Measurements from ENCODE around the gene SCLT1.
A peak's percentile ranks its signal among the peaks of the same experiment; 100 is the strongest.

SCLT1 gene

DNA sequence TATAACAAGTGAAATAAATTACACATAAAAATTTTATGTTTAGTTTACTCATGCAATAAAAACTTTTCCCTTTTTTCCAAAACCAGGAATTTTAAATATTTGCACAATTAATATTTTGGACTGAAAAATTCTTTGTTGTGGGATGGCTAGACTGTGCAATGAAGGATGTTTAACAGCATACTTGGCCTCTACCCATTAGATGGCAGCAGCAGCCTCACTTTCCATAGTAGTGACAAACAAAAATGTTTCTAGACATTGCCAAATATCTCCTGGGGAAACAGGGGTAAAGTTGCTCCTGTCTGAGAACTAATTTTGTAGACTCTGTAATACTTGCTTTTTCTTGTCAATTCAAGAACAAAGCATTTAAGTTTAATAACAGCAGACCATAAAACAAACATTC, 49.8 kb downstream of the SCLT1 start:
- no peak for DNase-seq (ENCODE audit: low read depth)
- TF ChIP-seq, protein P1, sequence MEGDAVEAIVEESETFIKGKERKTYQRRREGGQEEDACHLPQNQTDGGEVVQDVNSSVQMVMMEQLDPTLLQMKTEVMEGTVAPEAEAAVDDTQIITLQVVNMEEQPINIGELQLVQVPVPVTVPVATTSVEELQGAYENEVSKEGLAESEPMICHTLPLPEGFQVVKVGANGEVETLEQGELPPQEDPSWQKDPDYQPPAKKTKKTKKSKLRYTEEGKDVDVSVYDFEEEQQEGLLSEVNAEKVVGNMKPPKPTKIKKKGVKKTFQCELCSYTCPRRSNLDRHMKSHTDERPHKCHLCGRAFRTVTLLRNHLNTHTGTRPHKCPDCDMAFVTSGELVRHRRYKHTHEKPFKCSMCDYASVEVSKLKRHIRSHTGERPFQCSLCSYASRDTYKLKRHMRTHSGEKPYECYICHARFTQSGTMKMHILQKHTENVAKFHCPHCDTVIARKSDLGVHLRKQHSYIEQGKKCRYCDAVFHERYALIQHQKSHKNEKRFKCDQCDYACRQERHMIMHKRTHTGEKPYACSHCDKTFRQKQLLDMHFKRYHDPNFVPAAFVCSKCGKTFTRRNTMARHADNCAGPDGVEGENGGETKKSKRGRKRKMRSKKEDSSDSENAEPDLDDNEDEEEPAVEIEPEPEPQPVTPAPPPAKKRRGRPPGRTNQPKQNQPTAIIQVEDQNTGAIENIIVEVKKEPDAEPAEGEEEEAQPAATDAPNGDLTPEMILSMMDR (IDR thresholded peaks at IDR 0.05; ENCODE audit: control insufficient read depth, extremely low read depth, insufficient read depth): peak; percentile 45
- H3K4me3 ChIP-seq (ENCODE audit: low read depth, low read length): no peak overlapping the region

GRCh38 chr4:129040471-129040870, 52.9 kb downstream of the SCLT1 start:
- DNase-seq (ENCODE audit: low read depth): no peak
- TF ChIP-seq, protein P1 (IDR thresholded peaks at IDR 0.05; ENCODE audit: control insufficient read depth, extremely low read depth, insufficient read depth): no peak
- no peak overlapping the region for H3K4me3 ChIP-seq (ENCODE audit: low read depth, low read length)

DNA sequence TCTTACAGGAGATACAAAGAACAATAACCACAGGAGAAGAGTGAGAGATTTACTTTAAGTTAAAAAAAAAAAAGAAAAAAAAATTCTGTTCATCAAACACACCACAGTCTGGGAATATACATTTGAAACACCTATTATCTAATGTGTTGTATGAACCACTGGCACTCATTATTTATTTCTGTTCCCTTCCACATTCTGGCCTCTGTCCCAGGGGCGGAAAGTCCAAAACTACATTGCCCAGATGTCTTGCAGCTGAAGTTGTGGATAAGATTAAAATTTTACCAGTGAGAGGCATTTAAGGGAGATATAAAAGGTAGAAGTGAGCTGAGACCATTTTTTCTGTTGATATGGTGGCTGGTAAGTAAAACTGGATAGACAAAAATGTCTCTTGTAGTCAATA, 56.2 kb downstream of the SCLT1 start:
- TF ChIP-seq, protein P1 (IDR thresholded peaks at IDR 0.05; ENCODE audit: control insufficient read depth, extremely low read depth, insufficient read depth): no peak
- H3K4me3 ChIP-seq (ENCODE audit: low read depth, low read length): no peak overlapping the region
- no peak for DNase-seq (ENCODE audit: low read depth)

DNA sequence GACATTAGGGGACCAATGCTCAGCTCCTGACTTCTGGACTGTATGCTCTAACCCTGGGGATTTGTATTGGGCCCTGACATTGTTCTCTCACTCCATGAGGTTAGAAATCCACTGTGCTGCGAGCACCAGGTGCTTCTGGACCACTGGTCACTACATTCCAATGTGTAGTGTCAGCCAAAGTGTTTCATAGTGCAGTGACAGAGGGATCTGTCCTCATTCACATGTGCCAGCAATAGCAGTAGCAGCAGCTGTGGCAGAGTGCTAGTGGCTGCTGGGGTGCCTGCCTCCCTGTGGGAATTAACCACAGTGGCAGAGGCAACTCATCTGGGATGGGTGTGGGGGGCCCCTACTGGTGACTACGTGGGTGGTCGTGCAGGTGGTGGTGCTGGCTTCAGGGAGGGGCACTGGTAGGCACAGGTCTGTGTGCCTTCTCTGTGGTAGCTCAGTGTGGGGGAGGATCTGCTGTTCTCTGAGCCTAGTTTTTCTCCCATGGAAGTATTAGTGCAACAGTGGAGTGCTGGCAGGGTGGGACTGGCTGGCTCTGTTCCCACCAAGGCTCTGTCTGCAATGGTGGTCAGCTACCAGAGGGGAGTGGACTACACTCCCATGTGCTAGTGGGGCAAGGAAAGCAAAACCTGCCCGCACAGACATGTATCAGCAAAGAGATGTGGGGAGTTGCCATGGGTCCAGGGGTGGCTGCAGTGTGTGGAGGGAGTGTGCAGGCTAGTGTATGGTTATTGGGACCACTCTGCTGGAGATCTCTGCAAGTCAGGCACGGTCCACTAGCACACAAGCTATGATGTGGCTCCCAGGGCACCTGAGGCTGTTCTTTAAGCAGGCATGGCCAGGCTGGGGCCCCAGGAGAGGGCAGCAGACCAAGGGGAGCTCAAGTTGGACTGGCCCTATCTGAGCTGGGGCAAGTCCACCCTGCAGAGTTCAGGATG, 78.5 kb downstream of the SCLT1 start:
- no peak for DNase-seq (ENCODE audit: low read depth)
- no peak overlapping the region for H3K4me3 ChIP-seq (ENCODE audit: low read depth, low read length)
- TF ChIP-seq, protein P1 (IDR thresholded peaks at IDR 0.05; ENCODE audit: control insufficient read depth, extremely low read depth, insufficient read depth): no peak

GRCh38 chr4:129008096-129008495, 85.2 kb downstream of the SCLT1 start:
- H3K4me3 ChIP-seq (ENCODE audit: low read depth, low read length): no peak overlapping the region
- DNase-seq (ENCODE audit: low read depth): no peak
- TF ChIP-seq, protein P1 (IDR thresholded peaks at IDR 0.05; ENCODE audit: control insufficient read depth, extremely low read depth, insufficient read depth): no peak

DNA sequence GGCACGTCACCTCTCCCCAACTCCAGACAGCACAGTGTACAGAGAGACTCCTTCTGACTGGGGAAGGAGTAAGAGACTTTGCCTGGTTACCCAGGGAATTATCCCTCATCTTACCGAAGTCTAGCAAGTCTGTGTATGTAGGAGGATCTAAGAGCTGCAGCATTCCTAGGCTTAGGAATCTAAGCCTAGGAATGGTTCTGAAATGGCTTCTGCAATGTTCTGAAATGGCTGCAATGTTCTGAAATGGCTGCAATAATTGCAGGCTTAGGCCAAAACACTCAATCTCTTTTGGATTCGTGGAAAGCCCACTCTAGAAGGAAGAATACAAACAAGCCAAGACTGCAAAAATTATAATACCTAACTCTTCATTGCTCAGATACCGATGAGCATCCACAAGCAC, 106.4 kb downstream of the SCLT1 start:
- no peak for DNase-seq (ENCODE audit: low read depth)
- TF ChIP-seq, protein P1 (IDR thresholded peaks at IDR 0.05; ENCODE audit: control insufficient read depth, extremely low read depth, insufficient read depth): no peak
- no peak overlapping the region for H3K4me3 ChIP-seq (ENCODE audit: low read depth, low read length)

Measured in LNCaP clone FGC (cell line).